Activated naive CD8-positive, alpha-beta T cell (primary cell): ENCODE results near the gene ATP13A1.
A peak's percentile ranks its signal among the peaks of the same experiment; 100 is the strongest.
"Not testable (repeated sequence)": the region's sequence is repeated elsewhere in the genome, so short reads cannot be mapped to it uniquely, and the experiment has no call there.

Experiments used
- H3K27ac Mint-ChIP-seq: one replicate; pipeline ENCODE4 v1.8.0; 2021; ENCODE audit warnings: mixed read lengths
- H3K27me3 Mint-ChIP-seq: one replicate; pipeline ENCODE4 v1.8.0; 2021; ENCODE audit warnings: mixed read lengths
- H3K36me3 Mint-ChIP-seq: one replicate; pipeline ENCODE4 v1.8.0; 2021; ENCODE audit warnings: mixed read lengths
- H3K4me1 Mint-ChIP-seq: one replicate; pipeline ENCODE4 v1.8.0; 2021; ENCODE audit warnings: low read depth, mixed read lengths
- H3K4me3 Mint-ChIP-seq: one replicate; pipeline ENCODE4 v1.8.0; 2021; ENCODE audit warnings: mild to moderate bottlenecking, mixed read lengths
- H3K9me3 Mint-ChIP-seq: one replicate; pipeline ENCODE4 v1.8.0; 2021; ENCODE audit warnings: low read depth, mixed read lengths

Gene ATP13A1

GRCh38 chr19:19677579-19677978, 14.1 kb upstream of the ATP13A1 start:
- Mint-ChIP-seq H3K36me3 (peaks cover 54% of the 10 kb centered on the region), H3K27ac (no peak overlapping the region), H3K27me3 (no peaks in the 10 kb centered on the region), H3K4me3 (no peak overlapping the region), H3K9me3 (peaks cover 8% of the 10 kb centered on the region), H3K4me1 (peaks cover 12% of the 10 kb centered on the region)

- peak overlapping the region; percentile 32 for H3K4me3 Mint-ChIP-seq
- H3K36me3 Mint-ChIP-seq = peaks cover 45% of the 10 kb centered on the region
- H3K4me1 Mint-ChIP-seq = peaks cover 22% of the 10 kb centered on the region
- no peak overlapping the region for H3K27ac Mint-ChIP-seq
- H3K27me3 Mint-ChIP-seq = no peaks in the 10 kb centered on the region
- H3K9me3 Mint-ChIP-seq = no peaks in the 10 kb centered on the region
Measured at GRCh38 chr19:19674315-19674714, 10.8 kb upstream of the ATP13A1 start.

GRCh38 chr19:19672816-19673215, 9.3 kb upstream of the ATP13A1 start:
- Mint-ChIP-seq H3K4me1 (peaks cover 29% of the 10 kb centered on the region), H3K36me3 (peaks cover 33% of the 10 kb centered on the region), H3K9me3 (no peaks in the 10 kb centered on the region), H3K27me3 (no peaks in the 10 kb centered on the region), H3K4me3 (peak overlapping the region; percentile 20), H3K27ac (no peak overlapping the region)

- Mint-ChIP-seq H3K4me3 (peak overlapping the region; percentile 91), H3K36me3 (peaks cover 14% of the 10 kb centered on the region), H3K9me3 (no peaks in the 10 kb centered on the region), H3K4me1 (peaks cover 29% of the 10 kb centered on the region), H3K27ac (peak overlapping the region; percentile 93), H3K27me3 (no peaks in the 10 kb centered on the region)
Measured at GRCh38 chr19:19670070-19670551, 6.6 kb upstream of the ATP13A1 start.

- Mint-ChIP-seq H3K36me3 (peaks cover 7% of the 10 kb centered on the region), H3K27me3 (no peaks in the 10 kb centered on the region), H3K4me3 (peak within 1 kb of the TSS; percentile 92), H3K27ac (peak within 1 kb of the TSS; percentile 96), H3K9me3 (no peaks in the 10 kb centered on the region), H3K4me1 (peaks cover 27% of the 10 kb centered on the region)
Measured at GRCh38 chr19:19668230-19669012, 4.9 kb upstream of the ATP13A1 start, which contains the start of gene ZNF101. Gene ZNF101 (plus strand): TSS chr19:19668839. CDS start chr19:19668964, 125 bp downstream.

GRCh38 chr19:19665420-19665948, 2.0 kb upstream of the ATP13A1 start:
- not testable (repeated sequence) for H3K27me3 Mint-ChIP-seq, H3K9me3 Mint-ChIP-seq, H3K27ac Mint-ChIP-seq, H3K36me3 Mint-ChIP-seq, H3K4me3 Mint-ChIP-seq
- H3K4me1 Mint-ChIP-seq = peaks cover 40% of the 10 kb centered on the region

GRCh38 chr19:19662871-19663255, 613 bp downstream of the ATP13A1 start:
- Mint-ChIP-seq H3K27me3 (no peaks in the 10 kb centered on the region), H3K4me1 (peaks cover 32% of the 10 kb centered on the region), H3K36me3 (peaks cover 9% of the 10 kb centered on the region), H3K4me3 (peak overlapping the region; percentile 93), H3K9me3 (no peaks in the 10 kb centered on the region), H3K27ac (peak overlapping the region; percentile 97)

GRCh38 chr19:19662344-19662743, 1.1 kb downstream of the ATP13A1 start:
- H3K4me1 Mint-ChIP-seq = peaks cover 28% of the 10 kb centered on the region
- peak overlapping the region; percentile 93 for H3K4me3 Mint-ChIP-seq
- H3K9me3 Mint-ChIP-seq = no peaks in the 10 kb centered on the region
- no peaks in the 10 kb centered on the region for H3K27me3 Mint-ChIP-seq
- H3K27ac Mint-ChIP-seq = peak overlapping the region; percentile 97
- peaks cover 9% of the 10 kb centered on the region for H3K36me3 Mint-ChIP-seq

- Mint-ChIP-seq H3K4me1 (peaks cover 26% of the 10 kb centered on the region), H3K9me3 (no peaks in the 10 kb centered on the region), H3K36me3 (peaks cover 9% of the 10 kb centered on the region), H3K4me3 (peak overlapping the region; percentile 93), H3K27me3 (no peaks in the 10 kb centered on the region), H3K27ac (peak overlapping the region; percentile 97)
Measured at GRCh38 chr19:19661675-19662251, 1.7 kb downstream of the ATP13A1 start.

GRCh38 chr19:19661141-19661674, 2.3 kb downstream of the ATP13A1 start:
- Mint-ChIP-seq H3K27me3 (no peaks in the 10 kb centered on the region), H3K36me3 (peaks cover 9% of the 10 kb centered on the region), H3K4me1 (peaks cover 24% of the 10 kb centered on the region), H3K4me3 (peak overlapping the region; percentile 93), H3K27ac (peak overlapping the region; percentile 97), H3K9me3 (no peaks in the 10 kb centered on the region)

GRCh38 chr19:19659646-19660245, 3.7 kb downstream of the ATP13A1 start:
- Mint-ChIP-seq H3K27me3 (no peaks in the 10 kb centered on the region), H3K4me1 (peaks cover 24% of the 10 kb centered on the region), H3K36me3 (peaks cover 9% of the 10 kb centered on the region), H3K27ac (no peak overlapping the region), H3K9me3 (no peaks in the 10 kb centered on the region), H3K4me3 (no peak overlapping the region)

GRCh38 chr19:19657397-19657783, 6.1 kb downstream of the ATP13A1 start:
- Mint-ChIP-seq H3K27me3 (no peaks in the 10 kb centered on the region), H3K36me3 (peaks cover 6% of the 10 kb centered on the region), H3K27ac (no peak overlapping the region), H3K4me1 (peaks cover 18% of the 10 kb centered on the region), H3K9me3 (no peaks in the 10 kb centered on the region), H3K4me3 (no peak overlapping the region)

- Mint-ChIP-seq H3K4me1 (peaks cover 11% of the 10 kb centered on the region), H3K36me3 (peaks cover 5% of the 10 kb centered on the region), H3K27me3 (no peaks in the 10 kb centered on the region), H3K4me3 (no peak overlapping the region), H3K27ac (no peak overlapping the region), H3K9me3 (no peaks in the 10 kb centered on the region)
Measured at GRCh38 chr19:19656451-19657396, 6.8 kb downstream of the ATP13A1 start.
